Measurements from ENCODE around the gene RPS10.
"Not testable (repeated sequence)": the region's sequence is repeated elsewhere in the genome, so short reads cannot be mapped to it uniquely, and the experiment has no call there.

Gene RPS10

GRCh38 chr6:34374069-34374468, 51.8 kb downstream of the RPS10 start:
- no peak overlapping the region for H3K4me3 ChIP-seq (ENCODE audit: low read length)
- H3K27me3 ChIP-seq (ENCODE audit: control insufficient read depth, insufficient read depth, low read length): no peaks in the 10 kb centered on the region
- no peaks in the 10 kb centered on the region for H3K4me1 ChIP-seq (ENCODE audit: control insufficient read depth, insufficient read depth, low read length)
- no peak overlapping the region for H3K27ac ChIP-seq (ENCODE audit: low read depth, low read length)
- no peaks in the 10 kb centered on the region for H3K36me3 ChIP-seq (ENCODE audit: control insufficient read depth, insufficient read depth, low read length)
- no peak overlapping the region for H3K9ac ChIP-seq (ENCODE audit: low read length)

- no peak overlapping the region for H3K9ac ChIP-seq (ENCODE audit: low read length)
- no peaks in the 10 kb centered on the region for H3K4me1 ChIP-seq (ENCODE audit: control insufficient read depth, insufficient read depth, low read length)
- H3K4me3 ChIP-seq (ENCODE audit: low read length): no peak overlapping the region
- H3K36me3 ChIP-seq (ENCODE audit: control insufficient read depth, insufficient read depth, low read length): no peaks in the 10 kb centered on the region
- no peak overlapping the region for H3K27ac ChIP-seq (ENCODE audit: low read depth, low read length)
- H3K27me3 ChIP-seq (ENCODE audit: control insufficient read depth, insufficient read depth, low read length): no peaks in the 10 kb centered on the region
Observed at GRCh38 chr6:34373511-34373910, 52.4 kb downstream of the RPS10 start.

- not testable (repeated sequence) for H3K4me3 ChIP-seq (ENCODE audit: low read length); H3K27ac ChIP-seq (ENCODE audit: low read depth, low read length); H3K9ac ChIP-seq (ENCODE audit: low read length); H3K4me1 ChIP-seq (ENCODE audit: control insufficient read depth, insufficient read depth, low read length); H3K36me3 ChIP-seq (ENCODE audit: control insufficient read depth, insufficient read depth, low read length); H3K27me3 ChIP-seq (ENCODE audit: control insufficient read depth, insufficient read depth, low read length)
Observed at GRCh38 chr6:34371865-34372264, 54.0 kb downstream of the RPS10 start.

- Histone ChIP-seq H3K9ac (ENCODE audit: low read length) (no peak overlapping the region), H3K27me3 (ENCODE audit: control insufficient read depth, insufficient read depth, low read length) (no peaks in the 10 kb centered on the region), H3K27ac (ENCODE audit: low read depth, low read length) (no peak overlapping the region), H3K4me1 (ENCODE audit: control insufficient read depth, insufficient read depth, low read length) (no peaks in the 10 kb centered on the region), H3K36me3 (ENCODE audit: control insufficient read depth, insufficient read depth, low read length) (no peaks in the 10 kb centered on the region), H3K4me3 (ENCODE audit: low read length) (no peak overlapping the region)
Observed at GRCh38 chr6:34370361-34370760, 55.5 kb downstream of the RPS10 start.

- Histone ChIP-seq H3K27me3 (ENCODE audit: control insufficient read depth, insufficient read depth, low read length) (no peaks in the 10 kb centered on the region), H3K4me3 (ENCODE audit: low read length) (no peak overlapping the region), H3K27ac (ENCODE audit: low read depth, low read length) (no peak overlapping the region), H3K4me1 (ENCODE audit: control insufficient read depth, insufficient read depth, low read length) (no peaks in the 10 kb centered on the region), H3K36me3 (ENCODE audit: control insufficient read depth, insufficient read depth, low read length) (no peaks in the 10 kb centered on the region), H3K9ac (ENCODE audit: low read length) (no peak overlapping the region)
Observed at GRCh38 chr6:34369385-34369784, 56.5 kb downstream of the RPS10 start.

All from rectal smooth muscle tissue (tissue), 1 donor.